Measurements from ENCODE around the gene TRIM39.

GRCh38 chr6:30357678-30358540 lies 31.2 kb downstream of the TRIM39 start:
- TF ChIP-seq POLR2A (IDR thresholded peaks at IDR 0.05) (no peak), CTCF (IDR thresholded peaks at IDR 0.05) (peak; percentile 50 to 79 (median 58))

Measured in uterus (tissue), 2 donors.